HG03439 (cell line): ENCODE measurements around the gene BCKDHB.
"Not testable (repeated sequence)": the region's sequence is repeated elsewhere in the genome, so short reads cannot be mapped to it uniquely, and the experiment has no call there.

Source experiments
- ATAC-seq: cut with Tn5 transposase; IDR thresholded peaks from one replicate; pipeline ENCODE4 v1.9.1; 2021; ENCODE audit warnings: mild to moderate bottlenecking, moderate library complexity; ENCODE audit not compliant: unreplicated experiment

Gene BCKDHB

DNA sequence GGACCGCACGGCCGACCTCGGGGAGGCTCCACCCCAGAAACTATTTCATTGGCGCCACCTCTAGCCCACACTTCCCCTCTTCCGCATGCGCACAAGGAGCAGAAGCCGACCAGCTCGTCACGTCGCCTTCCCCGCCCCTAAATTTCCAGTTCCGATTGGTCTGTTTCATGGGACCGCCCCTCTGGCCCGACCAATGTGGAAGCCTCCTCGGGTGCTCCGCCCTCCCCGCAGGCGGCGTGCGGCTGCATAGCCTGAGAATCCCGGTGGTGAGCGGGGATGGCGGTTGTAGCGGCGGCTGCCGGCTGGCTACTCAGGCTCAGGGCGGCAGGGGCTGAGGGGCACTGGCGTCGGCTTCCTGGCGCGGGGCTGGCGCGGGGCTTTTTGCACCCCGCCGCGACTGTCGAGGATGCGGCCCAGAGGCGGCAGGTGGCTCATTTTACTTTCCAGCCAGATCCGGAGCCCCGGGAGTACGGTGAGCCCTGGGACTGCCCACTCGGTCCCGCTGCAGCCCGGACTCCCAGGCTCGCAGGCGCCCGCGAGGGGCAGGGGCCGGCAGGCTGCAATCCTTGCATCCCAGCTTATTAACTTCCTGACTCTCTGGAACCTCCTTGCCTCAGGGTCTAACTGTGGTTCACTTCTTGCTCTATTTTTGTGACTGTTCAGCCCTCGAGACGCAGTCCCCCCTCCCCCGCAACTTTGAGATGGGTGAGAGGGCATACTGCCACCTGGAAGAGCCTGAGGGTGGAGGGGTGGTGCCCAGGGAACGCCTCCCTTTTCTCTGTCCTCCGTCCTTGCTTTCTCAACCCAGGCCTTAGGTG lies at the start of gene BCKDHB:
Gene BCKDHB, plus strand, starts transcription at position 254 of the 818 bp plus-strand sequence. Its CDS starts 23 bp downstream, at position 277.
- ATAC-seq = peak; percentile 100

GRCh38 chr6:80060774-80061173 lies 45.7 kb upstream of the BCKDHB start:
- ATAC-seq = no peak

DNA sequence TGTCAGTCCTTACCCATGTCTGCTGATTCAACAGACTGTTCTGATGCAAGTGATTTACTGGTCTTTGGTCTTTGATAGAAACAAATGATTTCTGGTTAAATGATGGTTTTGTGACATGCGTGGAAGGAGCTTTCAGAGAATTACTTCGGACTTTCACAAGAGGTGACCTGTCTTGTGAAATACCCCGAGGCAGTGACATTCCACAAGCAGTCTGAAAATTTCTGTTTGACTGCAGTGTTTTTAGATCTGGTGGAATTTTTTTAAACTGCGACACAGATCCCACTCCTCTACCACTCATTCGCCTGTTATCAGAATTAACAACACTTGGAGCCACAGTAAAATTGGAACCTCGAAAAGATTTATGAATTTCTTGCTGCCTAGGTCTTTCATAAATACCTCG lies 38.3 kb upstream of the BCKDHB start:
- not testable (repeated sequence) for ATAC-seq

DNA sequence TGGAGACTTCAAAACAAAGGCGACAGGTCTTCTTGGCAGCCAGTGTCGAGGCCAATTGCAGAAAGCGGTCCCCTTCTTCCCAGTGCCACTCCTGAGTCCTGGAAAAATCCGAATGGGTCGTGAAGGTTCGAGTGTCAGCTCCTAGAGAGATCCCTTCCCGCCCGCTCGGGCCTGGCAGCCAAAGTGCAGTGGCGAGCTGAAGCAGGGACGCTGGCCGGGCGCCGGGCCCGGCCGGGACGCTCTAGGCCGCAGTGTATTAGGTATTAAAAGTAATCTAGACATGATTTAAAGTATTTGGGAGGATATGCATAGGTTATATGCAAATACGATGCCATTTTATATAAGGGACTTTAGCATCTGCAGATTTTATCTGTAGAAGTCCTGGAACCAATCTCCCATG lies 36.0 kb upstream of the BCKDHB start:
- not testable (repeated sequence) for ATAC-seq

- ATAC-seq = no peak
These were observed 29.4 kb upstream of the BCKDHB start for GRCh38 chr6:80077067-80077466.

DNA sequence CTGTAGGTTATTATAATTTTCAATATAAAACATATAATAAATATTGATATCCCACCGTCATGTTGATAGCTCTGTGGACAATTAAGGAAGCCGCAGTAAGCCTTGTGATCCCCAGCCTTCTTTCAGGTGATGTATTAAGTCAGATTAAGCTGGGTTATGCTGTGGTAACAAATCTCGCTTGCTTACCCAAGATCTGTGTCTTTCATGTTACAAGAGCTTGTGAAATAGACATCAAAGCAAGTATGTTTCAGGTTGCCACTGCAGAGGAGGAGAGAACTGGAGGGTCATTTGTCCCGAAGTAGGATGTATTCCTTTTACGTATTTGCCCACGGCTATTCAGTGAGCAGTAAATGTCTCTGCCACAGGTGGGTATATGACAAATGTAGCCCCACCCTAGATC lies 17.8 kb upstream of the BCKDHB start:
- no peak for ATAC-seq

GRCh38 chr6:80091506-80091905 lies 15.0 kb upstream of the BCKDHB start:
- ATAC-seq = no peak

DNA sequence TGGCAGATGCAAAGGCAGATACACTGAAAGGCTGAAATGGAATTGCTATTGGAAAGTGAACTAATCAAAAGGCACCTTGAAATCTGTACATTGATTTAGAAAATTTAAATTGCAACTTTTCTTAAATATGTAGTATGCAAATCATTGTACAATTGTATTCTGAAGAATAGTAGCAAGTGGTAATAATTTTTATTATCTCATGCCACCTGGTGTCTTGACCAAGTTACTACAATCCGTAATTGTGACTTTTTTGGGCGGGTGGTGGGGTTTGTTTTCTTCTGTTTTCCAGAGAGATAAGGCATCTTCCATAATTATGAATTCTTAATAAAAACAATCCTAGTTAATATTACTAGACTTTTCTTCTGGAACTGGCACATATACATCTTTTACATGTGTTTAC lies 12.5 kb upstream of the BCKDHB start:
- ATAC-seq = peak; percentile 66

DNA sequence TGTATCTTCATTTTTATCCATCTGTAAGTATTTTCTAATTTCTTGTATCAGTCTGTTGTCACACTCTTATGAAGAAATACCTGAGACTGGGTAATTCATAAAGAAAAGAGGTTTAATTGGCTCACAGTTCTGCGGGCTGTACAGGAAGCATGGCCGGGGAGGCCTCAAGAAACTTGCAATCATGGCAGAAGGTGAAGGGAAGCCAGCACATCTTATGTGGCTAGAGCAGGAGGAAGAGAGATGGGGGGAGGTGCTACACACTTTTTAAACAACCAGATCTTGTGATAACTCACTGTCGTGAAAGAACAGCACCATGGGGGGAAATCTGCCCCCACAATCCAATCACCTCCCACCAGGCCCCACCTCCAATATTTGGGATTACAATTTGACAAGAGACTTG lies 10.9 kb upstream of the BCKDHB start:
- no peak for ATAC-seq

DNA sequence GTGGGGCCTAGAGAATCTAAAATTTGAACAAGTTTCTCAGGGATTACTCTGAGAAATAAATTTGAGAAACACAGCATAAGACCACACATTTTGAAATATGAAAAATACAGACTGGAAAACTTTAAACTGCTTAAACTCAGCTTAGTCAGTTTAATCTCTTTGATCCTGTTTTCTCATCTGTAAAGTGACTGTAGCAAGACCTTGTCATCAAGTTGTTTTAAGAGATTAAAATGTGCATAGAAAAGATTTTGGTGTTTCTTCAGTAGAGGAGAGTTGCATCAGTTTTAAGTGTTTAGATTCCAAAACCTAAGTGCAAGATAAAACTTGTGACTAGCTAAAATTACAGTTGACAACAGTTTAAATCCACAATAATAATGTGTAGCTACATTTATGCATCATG lies 8.1 kb upstream of the BCKDHB start:
- ATAC-seq = no peak

DNA sequence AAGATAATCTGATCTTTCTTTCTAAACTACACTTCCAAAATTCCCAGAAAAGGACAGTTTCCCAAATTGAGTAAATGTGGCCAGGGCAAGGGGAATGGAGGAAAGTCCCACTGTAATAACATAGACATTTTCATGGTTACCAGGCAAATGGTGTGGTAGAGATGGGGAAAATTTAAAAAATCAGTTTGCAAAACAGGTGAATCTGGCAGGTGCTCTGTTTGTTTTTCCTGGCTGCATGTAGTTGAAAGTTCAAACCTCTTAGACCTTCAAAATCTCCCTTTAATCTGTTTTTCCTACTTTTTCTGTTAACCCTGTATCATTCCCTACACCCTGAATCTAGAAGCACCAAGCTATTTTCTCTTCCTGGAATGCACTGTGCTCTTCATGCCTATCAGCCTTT lies 2.0 kb upstream of the BCKDHB start:
- no peak for ATAC-seq

DNA sequence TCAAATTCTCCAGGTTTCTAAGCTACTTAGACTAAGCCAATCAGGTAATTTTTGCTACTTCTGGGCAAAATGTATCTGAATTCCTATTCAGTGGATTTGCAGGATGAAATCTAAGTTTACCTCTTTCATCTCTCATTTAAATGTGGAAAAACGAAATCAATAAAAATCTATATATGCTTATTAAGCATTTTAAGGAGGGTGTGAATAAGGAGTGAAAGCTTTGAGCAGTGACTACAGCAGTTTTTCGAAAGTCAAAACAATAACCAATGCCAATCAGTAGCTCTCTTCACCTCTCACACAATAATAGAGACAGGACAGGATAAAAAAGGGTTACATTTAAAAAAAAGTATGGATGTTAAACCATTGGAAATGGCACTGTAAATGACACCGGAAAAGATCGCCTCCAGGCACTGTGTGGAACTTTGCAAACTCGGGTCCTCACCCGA lies 476 bp upstream of the BCKDHB start:
- peak; percentile 12 for ATAC-seq

DNA sequence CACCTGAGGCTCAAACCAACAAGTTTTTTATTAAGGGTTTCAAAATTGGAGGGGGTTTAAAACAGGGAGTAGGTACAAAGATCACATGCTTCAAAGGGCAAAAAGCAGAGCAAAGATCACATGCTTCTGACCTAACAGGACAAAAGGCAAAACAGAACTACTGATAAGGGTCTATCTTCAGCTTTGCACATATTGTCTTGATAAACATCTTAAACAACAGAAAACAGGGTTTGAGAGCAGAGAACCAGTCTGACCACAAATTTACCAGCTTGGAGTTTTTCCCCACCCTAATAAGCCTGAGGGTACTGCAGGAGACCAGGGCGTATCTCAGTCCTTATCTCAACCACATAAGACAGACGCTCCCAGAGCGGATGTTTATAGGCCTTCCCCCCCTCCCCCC lies 16.1 kb downstream of the BCKDHB start:
- ATAC-seq = not testable (repeated sequence)

DNA sequence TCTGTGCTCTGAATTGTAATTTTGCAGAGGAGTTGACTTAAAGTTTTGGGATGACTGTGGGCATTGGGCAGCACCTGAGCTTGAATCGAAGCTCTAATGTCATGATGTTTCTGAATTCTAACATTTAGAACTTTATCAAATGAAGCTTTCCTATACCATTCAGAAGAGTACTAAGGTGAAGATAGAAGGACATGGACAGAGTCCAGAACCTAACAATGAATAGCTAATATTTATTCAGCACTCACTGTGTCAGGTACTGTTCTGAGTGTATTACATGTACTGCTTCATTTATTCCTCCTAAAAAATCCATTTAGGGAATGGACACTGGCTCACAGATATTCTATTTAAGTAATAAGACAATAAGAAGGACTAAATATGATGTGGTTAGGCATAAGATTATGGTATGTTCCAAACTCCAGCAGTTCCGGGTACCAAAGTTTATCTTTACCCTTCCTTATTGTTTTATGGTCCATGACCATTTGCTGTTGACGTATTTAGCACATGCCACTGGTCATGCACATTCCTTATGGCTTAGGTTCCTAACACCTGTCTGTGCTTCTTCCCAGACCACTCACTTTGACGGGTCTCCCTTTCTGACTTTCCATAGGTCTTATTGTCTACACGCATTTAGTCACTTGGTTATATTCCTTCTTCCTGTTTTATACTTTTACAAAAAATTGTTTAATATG lies 20.3 kb downstream of the BCKDHB start:
- ATAC-seq = no peak

GRCh38 chr6:80129485-80129884 lies 23.0 kb downstream of the BCKDHB start:
- ATAC-seq = no peak

- no peak for ATAC-seq
These were observed 26.5 kb downstream of the BCKDHB start for GRCh38 chr6:80133020-80133419.

DNA sequence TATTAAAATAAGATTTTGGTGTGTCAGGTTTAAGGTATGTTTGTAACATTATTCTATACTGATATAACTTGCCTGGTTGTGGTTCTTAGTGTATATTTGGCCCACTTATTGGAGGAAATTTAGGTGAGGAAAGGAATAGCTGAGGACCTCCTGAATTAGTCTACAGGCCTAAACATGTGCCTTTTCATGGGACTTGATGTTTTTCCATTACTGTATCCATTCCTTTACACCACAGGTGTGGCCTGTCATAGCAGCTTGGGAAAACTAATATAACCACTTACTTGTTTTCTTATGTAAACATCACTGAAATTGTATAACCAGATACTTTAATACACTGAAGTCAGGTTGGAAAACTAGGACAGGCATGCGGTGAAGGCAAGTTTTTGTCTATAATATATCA lies 27.6 kb downstream of the BCKDHB start:
- no peak for ATAC-seq

- ATAC-seq = no peak
These were observed 36.1 kb downstream of the BCKDHB start for GRCh38 chr6:80142586-80142985.

- no peak for ATAC-seq
These were observed 37.0 kb downstream of the BCKDHB start for GRCh38 chr6:80143419-80143937.

- ATAC-seq = no peak
These were observed 38.4 kb downstream of the BCKDHB start for GRCh38 chr6:80144753-80145315.

GRCh38 chr6:80145509-80145908 lies 39.0 kb downstream of the BCKDHB start:
- no peak for ATAC-seq

DNA sequence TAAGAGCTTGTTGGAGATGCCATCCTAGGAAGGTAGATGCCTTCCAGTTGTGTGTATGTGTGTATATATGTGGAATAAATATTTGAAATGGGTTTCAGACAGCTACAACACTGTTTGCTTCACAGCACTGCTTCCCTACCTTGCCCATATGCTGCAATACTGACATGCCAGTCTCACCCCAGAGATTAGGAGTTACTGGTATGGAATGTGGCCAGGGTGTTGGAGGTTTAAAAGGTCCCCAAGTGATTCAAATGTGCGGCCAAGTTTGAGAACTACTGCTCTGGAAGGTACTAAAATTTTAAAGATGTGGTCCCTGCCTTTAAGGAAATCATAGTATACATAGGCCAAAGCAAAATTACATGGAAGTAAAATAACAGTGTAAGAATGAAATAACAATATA lies 39.5 kb downstream of the BCKDHB start:
- no peak for ATAC-seq
